SK-N-SH (cell line): Measurements from ENCODE around the gene ANKRD12. TPM values are rescaled to one million over a fixed set of nuclear protein-coding genes. Genes with fewer than 3 reads are reported as not detected.

Source experiments
- CTCF ChIA-PET: fragments of 300-600, 350-600 bp; formaldehyde crosslinking; extraction: SDS; loops from one replicate; lab custom pipeline; 2021; lab: Yijun Ruan, JAX
- POLR2A ChIA-PET: fragments of 350-600 bp; sonication (Branson Sonifier 250); formaldehyde crosslinking; extraction: SDS; loops from one replicate; lab custom pipeline; 2020; ENCODE audit warnings: antibody characterized with exemption, inconsistent platforms; lab: Yijun Ruan, JAX
- DNase-seq: peaks from one replicate; pipeline ENCODE4 v3.0.0; 2012
- H2AFZ ChIP-seq: fragments of 200-600 bp; sonication (generic); 2 replicates; pipeline ENCODE4 v1.8.1; 2016; ENCODE audit warnings: antibody characterized with exemption, mild to moderate bottlenecking, low read depth
- H3F3A ChIP-seq: fragments of 200-600 bp; sonication (generic); replicated peaks from 2 replicates; pipeline ENCODE3; 2016; ENCODE audit warnings: antibody characterized with exemption, mild to moderate bottlenecking; ENCODE audit not compliant: insufficient read depth
- H3K27ac ChIP-seq, 2 experiments: fragments of 200-500 bp in 1 of 2; fragments of 200-600 bp in 1 of 2; sonication (Bioruptor generic) in 1 of 2; sonication (generic), shearing (Covaris generic) in 1 of 2; 2 replicates each; pipeline versions ENCODE4 v1.5.1 to v1.6.1; 2014 to 2016; ENCODE audit warnings: low read depth in 2 of 2, inconsistent platforms in 1 of 2, low read length in 1 of 2, mild to moderate bottlenecking in 1 of 2, mixed read lengths in 1 of 2
- H3K27me3 ChIP-seq: fragments of 200-600 bp; sonication (generic), shearing (Covaris generic); 2 replicates; pipeline ENCODE4 v1.6.1; 2016; ENCODE audit warnings: mixed run types; ENCODE audit not compliant: insufficient read depth
- H3K36me3 ChIP-seq, 2 experiments: fragments of 200-500 bp in 1 of 2; fragments of 200-600 bp in 1 of 2; sonication (Bioruptor generic) in 1 of 2; sonication (generic) in 1 of 2; replicated peaks in 1 of 2; 2 replicates each; pipeline versions ENCODE3 to v1.5.1; 2014 to 2016; ENCODE audit warnings: low read length in 1 of 2, mild to moderate bottlenecking in 1 of 2; ENCODE audit not compliant: insufficient read depth in 2 of 2, control insufficient read depth in 1 of 2
- H3K4me1 ChIP-seq, 2 experiments: fragments of 200-500 bp in 1 of 2; fragments of 200-600 bp in 1 of 2; sonication (Bioruptor generic) in 1 of 2; sonication (generic), shearing (Covaris generic) in 1 of 2; 2 replicates each; pipeline versions ENCODE4 v1.5.1 to v1.6.1; 2014 to 2016; ENCODE audit warnings: low read depth in 1 of 2, low read length in 1 of 2, mixed run types in 1 of 2; ENCODE audit not compliant: insufficient read depth in 2 of 2, control insufficient read depth in 1 of 2
- H3K4me2 ChIP-seq: fragments of 200-600 bp; sonication (generic), shearing (Covaris generic); 2 replicates; pipeline ENCODE4 v1.6.1; 2017; ENCODE audit warnings: mixed run types
- H3K4me3 ChIP-seq, 2 experiments: fragments of 200-500 bp in 1 of 2; fragments of 200-600 bp in 1 of 2; sonication (Bioruptor generic) in 1 of 2; sonication (generic), shearing (Covaris generic) in 1 of 2; 2 replicates each; pipeline versions ENCODE4 v1.5.1 to v1.8.1; 2014 to 2016; ENCODE audit warnings: low read depth in 2 of 2, inconsistent platforms in 1 of 2, low read length in 1 of 2, mild to moderate bottlenecking in 1 of 2, mixed read lengths in 1 of 2, moderate library complexity in 1 of 2
- H3K79me2 ChIP-seq: fragments of 200-600 bp; sonication (generic); 2 replicates; pipeline ENCODE4 v1.8.1; 2017; ENCODE audit warnings: mild to moderate bottlenecking; ENCODE audit not compliant: insufficient read depth
- H3K9ac ChIP-seq: fragments of 200-600 bp; sonication (generic); 2 replicates; pipeline ENCODE4 v1.6.1; 2017; ENCODE audit warnings: mixed run types
- H3K9me2 ChIP-seq: fragments of 200-600 bp; sonication (generic); 2 replicates; pipeline ENCODE4 v1.6.1; 2017; ENCODE audit warnings: mixed run types
- H3K9me3 ChIP-seq: fragments of 200-600 bp; sonication (generic); 2 replicates; pipeline ENCODE4 v1.6.1; 2017; ENCODE audit warnings: mixed run types, mild to moderate bottlenecking, moderate library complexity
- H4K20me1 ChIP-seq: fragments of 200-600 bp; sonication (generic); 2 replicates; pipeline ENCODE4 v1.6.1; 2017; ENCODE audit warnings: mild to moderate bottlenecking, mixed run types; ENCODE audit not compliant: insufficient read depth
- CHD2 ChIP-seq: fragments of 150-350 bp; IDR thresholded peaks from 2 replicates; pipeline ENCODE4 v1.6.1; 2018; ENCODE audit warnings: low read length; ENCODE audit not compliant: partially characterized antibody
- EP300 ChIP-seq, 2 experiments: IDR thresholded peaks; 2 replicates each; pipeline versions ENCODE4 v1.4.0 to v1.6.1; 2012; ENCODE audit warnings: borderline replicate concordance in 1 of 2, low read depth in 1 of 2, low read length in 1 of 2
- FOSL2 ChIP-seq: IDR thresholded peaks from 2 replicates; pipeline ENCODE4 v1.4.0; 2012; ENCODE audit warnings: low read depth, mild to moderate bottlenecking, moderate library complexity, borderline replicate concordance
- FOXJ3 ChIP-seq: sonication (generic); formaldehyde crosslinking; IDR thresholded peaks from 2 replicates; pipeline ENCODE4 v1.5.1; 2020; ENCODE audit warnings: mild to moderate bottlenecking, missing genetic modification reagents
- IRF3 ChIP-seq: fragments of 150-350 bp; IDR thresholded peaks from 2 replicates; pipeline ENCODE4 v1.6.1; 2016; ENCODE audit warnings: mild to moderate bottlenecking, low read depth, low read length
- MXI1 ChIP-seq: IDR thresholded peaks from 2 replicates; pipeline ENCODE4 v1.6.1; 2012; ENCODE audit warnings: mild to moderate bottlenecking, low read depth, low read length, improper control_type of control experiment
- NFIC ChIP-seq: IDR thresholded peaks from 2 replicates; pipeline ENCODE4 v1.4.0; 2012; ENCODE audit warnings: borderline replicate concordance
- POLR2AphosphoS5 ChIP-seq: IDR thresholded peaks from 2 replicates; pipeline ENCODE4 v1.6.1; 2012; ENCODE audit warnings: low read depth, low read length
- RCOR1 ChIP-seq: fragments of 150-350 bp; IDR thresholded peaks from 2 replicates; pipeline ENCODE4 v1.6.1; 2017; ENCODE audit warnings: antibody characterized with exemption, low read length
- SIN3A ChIP-seq: IDR thresholded peaks from 2 replicates; pipeline ENCODE4 v1.6.1; 2012; ENCODE audit warnings: low read depth, mild to moderate bottlenecking, low read length, moderate library complexity, borderline replicate concordance
- TEAD4 ChIP-seq: IDR thresholded peaks from 2 replicates; pipeline ENCODE4 v1.4.0; 2012; ENCODE audit warnings: mild to moderate bottlenecking, borderline replicate concordance; ENCODE audit not compliant: insufficient read depth
- USF2 ChIP-seq: fragments of 150-350 bp; IDR thresholded peaks from 2 replicates; pipeline ENCODE4 v1.6.1; 2017; ENCODE audit warnings: antibody characterized with exemption, low read length, low read depth, borderline replicate concordance
- YY1 ChIP-seq: IDR thresholded peaks from 2 replicates; pipeline ENCODE4 v1.4.0; 2012; ENCODE audit warnings: low read depth, mild to moderate bottlenecking
- WGBS: methylation state at CpG from one replicate; pipeline ENCODE4 v1.1.6; 2017; ENCODE audit warnings: low lambda C conversion rate; 5-methylcytosine and 5-hydroxymethylcytosine counted together
- polyA plus RNA-seq, 3 experiments: library from polyadenylated mRNA; depleted of rRNA; stranded (reverse); fragments of >200 nt; gene quantifications; 2 replicates each; pipeline ENCODE4 v1.2.3, GENCODE V29; 2012
- TF ChIP-seq, protein P1 (sequence below): IDR thresholded peaks from 2 replicates; pipeline ENCODE4; 2012
- TF ChIP-seq, protein P2 (sequence below): fragments of 200-600 bp; sonication (generic); IDR thresholded peaks from 2 replicates; pipeline ENCODE4 v1.6.1; 2017; ENCODE audit warnings: antibody characterized with exemption, mild to moderate bottlenecking, moderate library complexity
- TF ChIP-seq, protein P3 (sequence below): IDR thresholded peaks from 2 replicates; pipeline ENCODE4 v1.6.1; 2012; ENCODE audit warnings: mild to moderate bottlenecking, low read depth, low read length, moderate library complexity

Gene ANKRD12
- polyA plus RNA-seq, 1 of the 3 experiments (the other 2 are of a cell fraction) = 1.3 TPM

DNA sequence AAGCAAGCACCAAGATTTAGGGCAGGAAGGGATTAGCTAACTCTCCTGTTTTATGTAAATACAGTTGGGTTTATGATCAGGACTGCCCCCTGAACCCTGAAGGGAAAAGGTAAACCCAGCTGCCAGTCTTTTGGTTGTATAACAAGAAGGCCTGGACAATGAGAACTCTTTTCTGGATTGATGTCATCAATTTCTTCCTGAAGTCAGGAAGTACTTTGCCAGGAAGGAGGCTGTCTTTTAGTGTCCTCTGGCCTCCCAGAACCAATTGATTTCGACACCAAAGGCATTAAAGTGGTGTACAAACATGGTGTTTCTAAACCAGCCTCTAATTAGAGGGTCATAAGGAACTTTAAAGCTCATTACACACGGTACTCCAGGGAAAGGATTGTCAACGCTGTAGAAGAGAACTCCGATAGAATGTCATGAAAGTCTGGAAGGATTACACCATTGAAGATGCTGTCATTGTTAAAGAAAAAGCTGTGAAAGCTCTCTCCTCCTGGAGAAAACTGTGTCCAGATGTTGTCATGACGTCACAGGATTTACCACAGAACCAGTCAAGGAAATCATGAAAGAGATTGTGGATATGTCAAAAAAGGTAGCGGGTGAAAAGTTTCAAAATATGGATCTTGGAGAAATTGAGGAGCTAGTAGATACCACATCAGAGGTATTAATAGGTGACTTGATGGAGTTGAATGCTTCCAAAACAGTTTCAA is 78.8 kb downstream of the ANKRD12 start (continued):
- TF ChIP-seq FOXJ3 (CRISPR knock-in tag) (no peak), RCOR1 (no peak), CHD2 (no peak)
- TF ChIP-seq, protein P1, sequence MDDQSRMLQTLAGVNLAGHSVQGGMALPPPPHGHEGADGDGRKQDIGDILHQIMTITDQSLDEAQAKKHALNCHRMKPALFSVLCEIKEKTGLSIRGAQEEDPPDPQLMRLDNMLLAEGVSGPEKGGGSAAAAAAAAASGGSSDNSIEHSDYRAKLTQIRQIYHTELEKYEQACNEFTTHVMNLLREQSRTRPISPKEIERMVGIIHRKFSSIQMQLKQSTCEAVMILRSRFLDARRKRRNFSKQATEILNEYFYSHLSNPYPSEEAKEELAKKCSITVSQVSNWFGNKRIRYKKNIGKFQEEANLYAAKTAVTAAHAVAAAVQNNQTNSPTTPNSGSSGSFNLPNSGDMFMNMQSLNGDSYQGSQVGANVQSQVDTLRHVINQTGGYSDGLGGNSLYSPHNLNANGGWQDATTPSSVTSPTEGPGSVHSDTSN = no peak

GRCh38 chr18:9216459-9216858 is 79.9 kb downstream of the ANKRD12 start:
- no peak overlapping the region for H3K4me2 ChIP-seq
- no peaks in the 10 kb centered on the region for H4K20me1 ChIP-seq
- H3K4me1 ChIP-seq = no peaks in the 10 kb centered on the region; a peak in 2 of 4 replicates
- H3K9ac ChIP-seq = no peak overlapping the region
- no peaks in the 10 kb centered on the region; the same call in 1 of the 2 replicates for H3K79me2 ChIP-seq
- WGBS = 98% methylated on average over 3 of the region's 3 CpGs
- TF ChIP-seq IRF3 (no peak), EP300 (IDR thresholded peaks at IDR 0.05; ENCODE audit: borderline replicate concordance in 1 of 2, low read depth in 1 of 2, low read length in 1 of 2) (no peak), TEAD4 (no peak), YY1 (no peak), FOSL2 (no peak), USF2 (no peak), FOXJ3 (CRISPR knock-in tag) (no peak), MXI1 (no peak), RCOR1 (no peak), NFIC (no peak), POLR2AphosphoS5 (no peak), SIN3A (no peak)
- TF ChIP-seq, protein P2, sequence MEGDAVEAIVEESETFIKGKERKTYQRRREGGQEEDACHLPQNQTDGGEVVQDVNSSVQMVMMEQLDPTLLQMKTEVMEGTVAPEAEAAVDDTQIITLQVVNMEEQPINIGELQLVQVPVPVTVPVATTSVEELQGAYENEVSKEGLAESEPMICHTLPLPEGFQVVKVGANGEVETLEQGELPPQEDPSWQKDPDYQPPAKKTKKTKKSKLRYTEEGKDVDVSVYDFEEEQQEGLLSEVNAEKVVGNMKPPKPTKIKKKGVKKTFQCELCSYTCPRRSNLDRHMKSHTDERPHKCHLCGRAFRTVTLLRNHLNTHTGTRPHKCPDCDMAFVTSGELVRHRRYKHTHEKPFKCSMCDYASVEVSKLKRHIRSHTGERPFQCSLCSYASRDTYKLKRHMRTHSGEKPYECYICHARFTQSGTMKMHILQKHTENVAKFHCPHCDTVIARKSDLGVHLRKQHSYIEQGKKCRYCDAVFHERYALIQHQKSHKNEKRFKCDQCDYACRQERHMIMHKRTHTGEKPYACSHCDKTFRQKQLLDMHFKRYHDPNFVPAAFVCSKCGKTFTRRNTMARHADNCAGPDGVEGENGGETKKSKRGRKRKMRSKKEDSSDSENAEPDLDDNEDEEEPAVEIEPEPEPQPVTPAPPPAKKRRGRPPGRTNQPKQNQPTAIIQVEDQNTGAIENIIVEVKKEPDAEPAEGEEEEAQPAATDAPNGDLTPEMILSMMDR = no peak
- TF ChIP-seq, protein P3, sequence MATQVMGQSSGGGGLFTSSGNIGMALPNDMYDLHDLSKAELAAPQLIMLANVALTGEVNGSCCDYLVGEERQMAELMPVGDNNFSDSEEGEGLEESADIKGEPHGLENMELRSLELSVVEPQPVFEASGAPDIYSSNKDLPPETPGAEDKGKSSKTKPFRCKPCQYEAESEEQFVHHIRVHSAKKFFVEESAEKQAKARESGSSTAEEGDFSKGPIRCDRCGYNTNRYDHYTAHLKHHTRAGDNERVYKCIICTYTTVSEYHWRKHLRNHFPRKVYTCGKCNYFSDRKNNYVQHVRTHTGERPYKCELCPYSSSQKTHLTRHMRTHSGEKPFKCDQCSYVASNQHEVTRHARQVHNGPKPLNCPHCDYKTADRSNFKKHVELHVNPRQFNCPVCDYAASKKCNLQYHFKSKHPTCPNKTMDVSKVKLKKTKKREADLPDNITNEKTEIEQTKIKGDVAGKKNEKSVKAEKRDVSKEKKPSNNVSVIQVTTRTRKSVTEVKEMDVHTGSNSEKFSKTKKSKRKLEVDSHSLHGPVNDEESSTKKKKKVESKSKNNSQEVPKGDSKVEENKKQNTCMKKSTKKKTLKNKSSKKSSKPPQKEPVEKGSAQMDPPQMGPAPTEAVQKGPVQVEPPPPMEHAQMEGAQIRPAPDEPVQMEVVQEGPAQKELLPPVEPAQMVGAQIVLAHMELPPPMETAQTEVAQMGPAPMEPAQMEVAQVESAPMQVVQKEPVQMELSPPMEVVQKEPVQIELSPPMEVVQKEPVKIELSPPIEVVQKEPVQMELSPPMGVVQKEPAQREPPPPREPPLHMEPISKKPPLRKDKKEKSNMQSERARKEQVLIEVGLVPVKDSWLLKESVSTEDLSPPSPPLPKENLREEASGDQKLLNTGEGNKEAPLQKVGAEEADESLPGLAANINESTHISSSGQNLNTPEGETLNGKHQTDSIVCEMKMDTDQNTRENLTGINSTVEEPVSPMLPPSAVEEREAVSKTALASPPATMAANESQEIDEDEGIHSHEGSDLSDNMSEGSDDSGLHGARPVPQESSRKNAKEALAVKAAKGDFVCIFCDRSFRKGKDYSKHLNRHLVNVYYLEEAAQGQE = no peak
- POLR2A ChIA-PET = interaction anchor here (0.7 kb wide), 1 partner anchor 34 kb away, joined by 3 read pairs; no protein-coding TSS in a partner anchor
- H2AFZ ChIP-seq = no peak overlapping the region
- no peaks in the 10 kb centered on the region for H3K27me3 ChIP-seq
- H3K27ac ChIP-seq = no peak overlapping the region
- H3K9me2 ChIP-seq = no peaks in the 10 kb centered on the region
- H3K9me3 ChIP-seq = no peaks in the 10 kb centered on the region
- H3K4me3 ChIP-seq = no peak overlapping the region
- no peak for DNase-seq
- CTCF ChIA-PET = interaction anchor here (0.6 kb wide), 1 partner anchor 143 kb away, joined by 3 read pairs; no protein-coding TSS in a partner anchor
- peaks cover 72 to 75% of the 10 kb centered on the region in 2 experiments for H3K36me3 ChIP-seq
- peaks cover 2% of the 10 kb centered on the region for H3F3A ChIP-seq
